Measurements from ENCODE around the gene SLC6A4.

DNA sequence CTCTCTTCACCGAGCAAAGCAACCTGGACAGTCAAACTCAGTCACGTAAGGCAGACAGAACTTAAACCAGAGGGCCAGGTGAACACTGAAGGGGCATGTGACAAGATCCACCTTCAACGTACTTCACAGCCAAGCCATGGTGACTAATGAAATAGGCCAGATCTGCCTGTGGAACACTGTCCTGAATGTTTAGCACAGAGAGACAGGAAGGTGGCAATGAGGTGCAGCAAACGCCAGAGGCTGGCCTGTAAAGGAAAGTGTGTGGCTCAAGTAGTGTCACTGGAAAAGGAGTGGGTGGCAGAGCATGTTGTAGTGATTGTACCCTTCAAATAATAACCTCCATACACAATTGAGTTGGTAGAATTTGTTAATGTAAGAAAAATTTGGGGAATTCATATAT, 38.1 kb downstream of the SLC6A4 start:
- no peak for TF ChIP-seq POLR2A (IDR thresholded peaks at IDR 0.05)
- TF ChIP-seq CTCF (IDR thresholded peaks at IDR 0.05), result no peak

Data from stomach (tissue), 4 donors.